K562 (cell line): Measurements from ENCODE around the gene IPPK. TPM values are rescaled to one million over a fixed set of nuclear protein-coding genes. Genes with fewer than 3 reads are reported as not detected.

Experiments used
- LCOR ChIP-seq: sonication (generic); formaldehyde crosslinking; IDR thresholded peaks from 2 replicates; pipeline ENCODE4 v1.8.0; 2022; ENCODE audit warnings: mild to moderate bottlenecking, missing genetic modification reagents
- RAD21 ChIP-seq, 2 experiments: fragments of 250-450 bp in 1 of 2; fragments of 450-650 bp in 1 of 2; sonication (Bioruptor Pico) in 1 of 2; formaldehyde crosslinking in 1 of 2; IDR thresholded peaks in 1 of 2; conservative IDR thresholded peaks in 1 of 2; 2 replicates each; pipeline versions ENCODE4 v1.4.0 to v1.8.0; 2020 to 2022; ENCODE audit warnings: mild to moderate bottlenecking in 2 of 2, moderate library complexity in 1 of 2
- SMC3 ChIP-seq: conservative IDR thresholded peaks from 2 replicates; pipeline ENCODE4 v1.6.1; 2011; ENCODE audit warnings: low read depth, low read length, improper control_type of control experiment; ENCODE audit not compliant: insufficient read depth
- ZNF140 ChIP-seq: fragments of 250-450 bp; sonication (Bioruptor Pico); IDR thresholded peaks from 2 replicates; pipeline ENCODE4 v1.8.0; 2021; ENCODE audit warnings: moderate library complexity, mild to moderate bottlenecking, inconsistent platforms
- polyA plus RNA-seq, 8 experiments: library from polyadenylated mRNA; depleted of rRNA in 4 of 8; stranded (reverse) in 5 of 8; unstranded in 3 of 8; fragments of >200 nt; fragmentation: Nextera tagmentation in 2 of 8; fragmentation: Illumina TruSeq in 1 of 8; extraction: Ambion mirVana in 2 of 8; extraction: Trizol in 1 of 8; gene quantifications; 2 replicates each; pipeline versions ENCODE4 v1.2.1 to v1.2.3, GENCODE V29; 2011 to 2014; ENCODE audit warnings: inconsistent platforms in 1 of 8, missing spikeins in 1 of 8
- total RNA-seq, 7 experiments: library from RNA; depleted of rRNA in 6 of 7; stranded (reverse); fragments of >200 nt in 6 of 7; fragmentation: Illumina TruSeq in 2 of 7; extraction: Trizol in 2 of 7; gene quantifications; 2 replicates each; pipeline versions ENCODE4 v1.2.1 to v1.2.3, GENCODE V29; 2011 to 2021; ENCODE audit warnings: low replicate concordance in 1 of 7
- TF ChIP-seq, protein P1 (sequence below), 2 experiments: fragments of 450-650 bp; conservative IDR thresholded peaks; 2 replicates each; pipeline ENCODE4 v1.6.1; 2017; ENCODE audit warnings: mild to moderate bottlenecking in 2 of 2, moderate library complexity in 2 of 2
- TF ChIP-seq, protein P2 (sequence below): fragments of 150-350 bp; conservative IDR thresholded peaks from 2 replicates; pipeline ENCODE4 v1.6.1; 2014; ENCODE audit warnings: low read length
- TF ChIP-seq, protein P3 (sequence below): sonication (generic); formaldehyde crosslinking; IDR thresholded peaks from 2 replicates; pipeline ENCODE4 v1.5.0; 2020; ENCODE audit warnings: missing genetic modification reagents
- TF ChIP-seq, protein P4 (sequence below): fragments of 250-450 bp; sonication (Bioruptor Pico); IDR thresholded peaks from 2 replicates; pipeline ENCODE4 v1.4.0; 2020
- TF ChIP-seq, protein P5 (sequence below), 2 experiments: fragments of 450-650 bp in 1 of 2; sonication (generic) in 1 of 2; formaldehyde crosslinking in 1 of 2; IDR thresholded peaks in 1 of 2; conservative IDR thresholded peaks in 1 of 2; 2 replicates each; pipeline versions ENCODE4 v1.6.1 to v1.8.1; 2016 to 2023; ENCODE audit warnings: mild to moderate bottlenecking in 2 of 2, moderate library complexity in 2 of 2, inconsistent platforms in 1 of 2, missing genetic modification reagents in 1 of 2
- TF ChIP-seq, protein P6 (sequence below): fragments of 450-650 bp; formaldehyde crosslinking; IDR thresholded peaks from 2 replicates; pipeline ENCODE4 v1.4.0; 2022; ENCODE audit warnings: mild to moderate bottlenecking, moderate library complexity

Gene IPPK
- total and polyA plus RNA-seq, 9 of the 15 experiments (the other 6 are each of a cell fraction or from before 2014, with no cell fraction given) = 3.1 to 22.2 (median 11.2) TPM

DNA sequence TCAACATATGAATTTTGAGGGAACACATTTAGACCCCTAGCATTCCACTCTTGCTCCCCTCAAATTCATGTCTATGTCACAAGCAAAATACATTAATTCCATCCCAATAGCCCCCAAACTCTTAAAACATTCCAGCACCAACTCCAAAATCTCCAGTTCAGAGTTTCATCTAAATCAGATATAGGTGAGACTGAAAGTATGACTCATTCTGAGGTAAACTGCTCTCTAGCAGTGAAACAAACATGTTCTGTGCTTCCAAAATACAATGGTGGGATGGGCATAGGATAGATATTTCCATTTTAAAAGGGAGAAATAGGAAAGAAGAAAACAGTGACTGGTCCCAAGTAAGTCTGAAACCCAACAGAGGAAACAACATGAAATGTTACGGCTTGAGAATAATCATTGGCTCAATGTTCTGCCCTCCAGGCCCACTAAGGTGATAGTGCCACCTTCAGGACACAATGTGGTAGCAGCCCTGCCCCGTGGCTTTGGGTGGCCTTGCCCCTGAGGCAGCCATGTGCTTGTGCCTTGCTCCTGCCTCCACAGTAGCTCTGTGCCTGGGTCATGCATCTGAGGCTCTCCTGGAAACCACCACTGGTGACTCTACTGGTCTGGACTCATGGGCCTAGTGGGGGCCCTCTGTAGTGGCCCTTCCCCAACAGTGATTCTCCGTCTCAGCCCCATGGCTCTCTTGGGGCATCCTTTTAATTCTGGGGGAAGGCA lies 36.4 kb upstream of the IPPK start (continued):
- TF ChIP-seq, protein P1, sequence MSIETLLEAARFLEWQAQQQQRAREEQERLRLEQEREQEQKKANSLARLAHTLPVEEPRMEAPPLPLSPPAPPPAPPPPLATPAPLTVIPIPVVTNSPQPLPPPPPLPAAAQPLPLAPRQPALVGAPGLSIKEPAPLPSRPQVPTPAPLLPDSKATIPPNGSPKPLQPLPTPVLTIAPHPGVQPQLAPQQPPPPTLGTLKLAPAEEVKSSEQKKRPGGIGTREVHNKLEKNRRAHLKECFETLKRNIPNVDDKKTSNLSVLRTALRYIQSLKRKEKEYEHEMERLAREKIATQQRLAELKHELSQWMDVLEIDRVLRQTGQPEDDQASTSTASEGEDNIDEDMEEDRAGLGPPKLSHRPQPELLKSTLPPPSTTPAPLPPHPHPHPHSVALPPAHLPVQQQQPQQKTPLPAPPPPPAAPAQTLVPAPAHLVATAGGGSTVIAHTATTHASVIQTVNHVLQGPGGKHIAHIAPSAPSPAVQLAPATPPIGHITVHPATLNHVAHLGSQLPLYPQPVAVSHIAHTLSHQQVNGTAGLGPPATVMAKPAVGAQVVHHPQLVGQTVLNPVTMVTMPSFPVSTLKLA (conservative IDR thresholded peaks at IDR 0.05) = 0 out of 4 replicates have a peak, but pooled peaks of 1 of the 2 experiments have one; percentile 18
- TF ChIP-seq RAD21 (CRISPR knock-in tag; conservative IDR thresholded peaks at IDR 0.05 in 1 of 2, IDR thresholded peaks at IDR 0.05 in 1 of 2) (peak in 1 of 2 experiments; percentile 63; a peak in 2 of 4 replicates), ZNF140 (CRISPR knock-in tag) (no peak), LCOR (CRISPR knock-in tag) (no peak), SMC3 (0 out of 2 replicates have a peak, but pooled peaks have one; percentile 27)
- TF ChIP-seq, protein P2, sequence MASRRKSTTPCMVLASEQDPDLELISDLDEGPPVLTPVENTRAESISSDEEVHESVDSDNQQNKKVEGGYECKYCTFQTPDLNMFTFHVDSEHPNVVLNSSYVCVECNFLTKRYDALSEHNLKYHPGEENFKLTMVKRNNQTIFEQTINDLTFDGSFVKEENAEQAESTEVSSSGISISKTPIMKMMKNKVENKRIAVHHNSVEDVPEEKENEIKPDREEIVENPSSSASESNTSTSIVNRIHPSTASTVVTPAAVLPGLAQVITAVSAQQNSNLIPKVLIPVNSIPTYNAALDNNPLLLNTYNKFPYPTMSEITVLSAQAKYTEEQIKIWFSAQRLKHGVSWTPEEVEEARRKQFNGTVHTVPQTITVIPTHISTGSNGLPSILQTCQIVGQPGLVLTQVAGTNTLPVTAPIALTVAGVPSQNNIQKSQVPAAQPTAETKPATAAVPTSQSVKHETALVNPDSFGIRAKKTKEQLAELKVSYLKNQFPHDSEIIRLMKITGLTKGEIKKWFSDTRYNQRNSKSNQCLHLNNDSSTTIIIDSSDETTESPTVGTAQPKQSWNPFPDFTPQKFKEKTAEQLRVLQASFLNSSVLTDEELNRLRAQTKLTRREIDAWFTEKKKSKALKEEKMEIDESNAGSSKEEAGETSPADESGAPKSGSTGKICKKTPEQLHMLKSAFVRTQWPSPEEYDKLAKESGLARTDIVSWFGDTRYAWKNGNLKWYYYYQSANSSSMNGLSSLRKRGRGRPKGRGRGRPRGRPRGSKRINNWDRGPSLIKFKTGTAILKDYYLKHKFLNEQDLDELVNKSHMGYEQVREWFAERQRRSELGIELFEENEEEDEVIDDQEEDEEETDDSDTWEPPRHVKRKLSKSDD = no peak
- TF ChIP-seq, protein P3, sequence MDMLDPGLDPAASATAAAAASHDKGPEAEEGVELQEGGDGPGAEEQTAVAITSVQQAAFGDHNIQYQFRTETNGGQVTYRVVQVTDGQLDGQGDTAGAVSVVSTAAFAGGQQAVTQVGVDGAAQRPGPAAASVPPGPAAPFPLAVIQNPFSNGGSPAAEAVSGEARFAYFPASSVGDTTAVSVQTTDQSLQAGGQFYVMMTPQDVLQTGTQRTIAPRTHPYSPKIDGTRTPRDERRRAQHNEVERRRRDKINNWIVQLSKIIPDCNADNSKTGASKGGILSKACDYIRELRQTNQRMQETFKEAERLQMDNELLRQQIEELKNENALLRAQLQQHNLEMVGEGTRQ (CRISPR knock-in tag) = no peak
- TF ChIP-seq, protein P4, sequence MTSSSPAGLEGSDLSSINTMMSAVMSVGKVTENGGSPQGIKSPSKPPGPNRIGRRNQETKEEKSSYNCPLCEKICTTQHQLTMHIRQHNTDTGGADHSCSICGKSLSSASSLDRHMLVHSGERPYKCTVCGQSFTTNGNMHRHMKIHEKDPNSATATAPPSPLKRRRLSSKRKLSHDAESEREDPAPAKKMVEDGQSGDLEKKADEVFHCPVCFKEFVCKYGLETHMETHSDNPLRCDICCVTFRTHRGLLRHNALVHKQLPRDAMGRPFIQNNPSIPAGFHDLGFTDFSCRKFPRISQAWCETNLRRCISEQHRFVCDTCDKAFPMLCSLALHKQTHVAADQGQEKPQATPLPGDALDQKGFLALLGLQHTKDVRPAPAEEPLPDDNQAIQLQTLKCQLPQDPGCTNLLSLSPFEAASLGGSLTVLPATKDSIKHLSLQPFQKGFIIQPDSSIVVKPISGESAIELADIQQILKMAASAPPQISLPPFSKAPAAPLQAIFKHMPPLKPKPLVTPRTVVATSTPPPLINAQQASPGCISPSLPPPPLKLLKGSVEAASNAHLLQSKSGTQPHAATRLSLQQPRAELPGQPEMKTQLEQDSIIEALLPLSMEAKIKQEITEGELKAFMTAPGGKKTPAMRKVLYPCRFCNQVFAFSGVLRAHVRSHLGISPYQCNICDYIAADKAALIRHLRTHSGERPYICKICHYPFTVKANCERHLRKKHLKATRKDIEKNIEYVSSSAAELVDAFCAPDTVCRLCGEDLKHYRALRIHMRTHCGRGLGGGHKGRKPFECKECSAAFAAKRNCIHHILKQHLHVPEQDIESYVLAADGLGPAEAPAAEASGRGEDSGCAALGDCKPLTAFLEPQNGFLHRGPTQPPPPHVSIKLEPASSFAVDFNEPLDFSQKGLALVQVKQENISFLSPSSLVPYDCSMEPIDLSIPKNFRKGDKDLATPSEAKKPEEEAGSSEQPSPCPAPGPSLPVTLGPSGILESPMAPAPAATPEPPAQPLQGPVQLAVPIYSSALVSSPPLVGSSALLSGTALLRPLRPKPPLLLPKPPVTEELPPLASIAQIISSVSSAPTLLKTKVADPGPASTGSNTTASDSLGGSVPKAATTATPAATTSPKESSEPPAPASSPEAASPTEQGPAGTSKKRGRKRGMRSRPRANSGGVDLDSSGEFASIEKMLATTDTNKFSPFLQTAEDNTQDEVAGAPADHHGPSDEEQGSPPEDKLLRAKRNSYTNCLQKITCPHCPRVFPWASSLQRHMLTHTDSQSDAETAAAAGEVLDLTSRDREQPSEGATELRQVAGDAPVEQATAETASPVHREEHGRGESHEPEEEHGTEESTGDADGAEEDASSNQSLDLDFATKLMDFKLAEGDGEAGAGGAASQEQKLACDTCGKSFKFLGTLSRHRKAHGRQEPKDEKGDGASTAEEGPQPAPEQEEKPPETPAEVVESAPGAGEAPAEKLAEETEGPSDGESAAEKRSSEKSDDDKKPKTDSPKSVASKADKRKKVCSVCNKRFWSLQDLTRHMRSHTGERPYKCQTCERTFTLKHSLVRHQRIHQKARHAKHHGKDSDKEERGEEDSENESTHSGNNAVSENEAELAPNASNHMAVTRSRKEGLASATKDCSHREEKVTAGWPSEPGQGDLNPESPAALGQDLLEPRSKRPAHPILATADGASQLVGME = no peak
- TF ChIP-seq, protein P5, sequence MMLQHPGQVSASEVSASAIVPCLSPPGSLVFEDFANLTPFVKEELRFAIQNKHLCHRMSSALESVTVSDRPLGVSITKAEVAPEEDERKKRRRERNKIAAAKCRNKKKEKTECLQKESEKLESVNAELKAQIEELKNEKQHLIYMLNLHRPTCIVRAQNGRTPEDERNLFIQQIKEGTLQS (IDR thresholded peaks at IDR 0.05) = peak; percentile 75
- TF ChIP-seq, protein P5 (CRISPR knock-in tag; conservative IDR thresholded peaks at IDR 0.05) = no peak
- TF ChIP-seq, protein P6, sequence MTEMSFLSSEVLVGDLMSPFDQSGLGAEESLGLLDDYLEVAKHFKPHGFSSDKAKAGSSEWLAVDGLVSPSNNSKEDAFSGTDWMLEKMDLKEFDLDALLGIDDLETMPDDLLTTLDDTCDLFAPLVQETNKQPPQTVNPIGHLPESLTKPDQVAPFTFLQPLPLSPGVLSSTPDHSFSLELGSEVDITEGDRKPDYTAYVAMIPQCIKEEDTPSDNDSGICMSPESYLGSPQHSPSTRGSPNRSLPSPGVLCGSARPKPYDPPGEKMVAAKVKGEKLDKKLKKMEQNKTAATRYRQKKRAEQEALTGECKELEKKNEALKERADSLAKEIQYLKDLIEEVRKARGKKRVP (CRISPR knock-in tag) = no peak
